Fibroblast of pulmonary artery (primary cell): ENCODE measurements around the gene FILIP1.

Experiments
- DNase-seq: peaks from one replicate; pipeline ENCODE4 v3.0.0-alpha.2; 2010; ENCODE audit warnings: low read depth
- H3K4me3 ChIP-seq: replicated peaks from 2 replicates; pipeline ENCODE4 v1.5.1; 2011; ENCODE audit warnings: low read depth, mild to moderate bottlenecking, control low read depth, low read length, moderate library complexity
- CTCF ChIP-seq: IDR thresholded peaks from 2 replicates; pipeline ENCODE4 v1.5.1; 2011; ENCODE audit warnings: mild to moderate bottlenecking, control low read depth, low read length, inconsistent platforms; ENCODE audit errors: missing control alignments

Gene FILIP1

DNA sequence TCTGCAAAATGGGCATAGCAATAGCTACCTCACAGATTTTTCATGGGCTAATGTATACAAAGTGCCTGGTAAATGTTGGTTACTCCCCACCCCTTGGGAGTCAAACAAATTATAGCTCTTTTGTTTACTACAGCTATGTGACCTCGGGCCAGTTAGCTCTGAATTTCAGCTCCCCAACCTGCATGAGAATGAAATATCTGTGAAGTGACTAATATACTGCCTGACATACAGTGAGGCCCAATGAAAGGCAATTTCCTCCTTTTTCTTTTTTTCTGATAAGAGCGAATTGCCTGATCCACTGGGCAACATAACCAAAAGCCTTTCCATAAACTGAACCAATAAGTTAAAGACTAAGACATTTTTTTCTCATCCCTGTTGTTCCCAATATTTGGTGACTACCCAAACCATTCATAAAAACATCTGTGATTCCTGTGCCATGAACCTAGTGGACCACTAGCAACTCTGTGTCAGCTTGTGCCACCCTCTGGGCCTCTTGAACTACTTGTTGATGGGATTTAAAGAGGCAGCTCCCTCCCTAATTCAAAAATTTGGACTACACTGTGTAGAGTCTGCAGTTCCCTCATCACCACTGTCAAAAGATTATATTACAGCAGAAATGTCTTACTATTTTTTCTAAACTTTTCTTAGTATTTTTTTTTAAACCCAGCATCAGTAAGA, 117.1 kb downstream of the FILIP1 start:
- no peak overlapping the region for H3K4me3 ChIP-seq
- no peak for TF ChIP-seq CTCF
- DNase-seq: peak; percentile 64

- TF ChIP-seq CTCF: no peak
- peak; percentile 33 for DNase-seq
Observed at GRCh38 chr6:75374961-75375400, 118.6 kb downstream of the FILIP1 start.

DNA sequence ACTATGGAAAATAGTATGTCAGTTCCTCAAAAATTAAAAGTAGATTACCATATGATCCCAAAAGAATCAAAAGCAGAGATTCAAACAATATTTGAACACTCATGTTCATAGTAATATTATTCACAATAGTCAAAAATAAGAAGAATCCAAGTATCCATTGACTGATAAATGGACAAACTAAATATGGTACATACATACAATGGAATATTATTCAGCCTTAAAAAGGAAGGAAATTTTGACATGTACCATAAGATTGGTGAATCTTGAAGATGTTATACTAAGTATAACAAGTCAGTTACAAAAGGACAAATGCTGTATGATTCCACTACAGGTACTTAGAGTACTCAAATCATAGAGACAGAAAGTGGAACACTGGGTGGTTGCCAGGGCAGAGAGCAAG, 120.7 kb downstream of the FILIP1 start:
- no peak overlapping the region for H3K4me3 ChIP-seq
- no peak for TF ChIP-seq CTCF
- DNase-seq: no peak

More at GRCh38 chr6:75374961-75375400, 118.6 kb downstream of the FILIP1 start:
- H3K4me3 ChIP-seq: no peak overlapping the region

- H3K4me3 ChIP-seq: no peak overlapping the region
- no peak for DNase-seq
- no peak for TF ChIP-seq CTCF
Observed at GRCh38 chr6:75370011-75370410, 123.6 kb downstream of the FILIP1 start.

DNA sequence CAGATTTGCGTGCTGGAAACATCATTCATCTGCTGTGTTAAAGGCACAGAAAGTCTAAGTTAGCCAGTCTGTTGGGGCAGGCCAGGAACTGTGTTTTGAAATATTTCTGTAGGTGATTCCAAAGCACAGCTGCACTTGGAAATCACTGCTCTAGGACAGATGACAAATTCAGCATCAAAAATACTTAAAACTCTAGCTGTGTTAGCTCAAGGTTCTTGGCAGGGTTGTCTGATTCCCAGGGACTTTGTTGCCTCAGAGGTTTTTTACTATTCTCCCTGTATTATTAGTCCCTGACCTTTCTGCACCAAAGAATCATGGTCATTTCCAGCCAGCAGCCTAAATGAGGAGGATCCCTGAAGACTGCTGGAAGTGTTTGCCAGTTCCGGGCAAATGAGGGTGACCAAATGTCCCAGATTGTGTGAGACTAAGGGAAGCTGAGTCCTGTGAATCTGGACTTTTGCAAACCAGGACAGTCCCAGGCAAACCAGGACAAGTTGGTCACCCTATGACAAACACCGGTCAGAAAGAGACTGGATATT, 124.7 kb downstream of the FILIP1 start:
- TF ChIP-seq CTCF: no peak
- no peak for DNase-seq
- H3K4me3 ChIP-seq: no peak overlapping the region

- TF ChIP-seq CTCF: peak; percentile 55
- peak; percentile 41 for DNase-seq
- no peak overlapping the region for H3K4me3 ChIP-seq
Observed at GRCh38 chr6:75368151-75368779, 125.3 kb downstream of the FILIP1 start.

DNA sequence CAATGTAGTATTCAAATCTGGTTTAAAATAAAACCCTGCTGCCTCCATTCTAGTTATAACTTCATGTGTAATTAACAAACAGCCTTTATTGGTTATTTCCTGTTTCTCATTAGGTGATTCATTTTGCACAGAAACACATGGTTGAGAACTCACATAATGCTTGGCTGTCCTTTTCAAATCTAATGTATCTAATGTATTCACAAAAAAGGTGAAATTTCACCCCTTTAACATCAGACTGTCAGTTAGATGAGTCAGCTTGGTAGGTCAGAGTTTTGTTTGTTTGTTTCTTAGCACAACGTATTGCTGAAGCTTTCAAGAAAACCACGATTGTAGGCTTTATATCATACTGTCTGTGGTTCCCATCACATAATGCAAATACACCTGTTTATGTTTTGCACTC, 130.3 kb downstream of the FILIP1 start:
- no peak for TF ChIP-seq CTCF
- H3K4me3 ChIP-seq: no peak overlapping the region
- DNase-seq: no peak
